Activated CD4-positive, alpha-beta T cell treated with anti-CD3 and anti-CD28 coated beads for 1 hour (primary cell): ENCODE data around the gene ATRNL1.
"Not testable (repeated sequence)": the region's sequence is repeated elsewhere in the genome, so short reads cannot be mapped to it uniquely, and the experiment has no call there.

ENCODE experiments used
- DNase-seq: peaks from one replicate; pipeline ENCODE4 v3.0.0-alpha.2; 2020

The ATRNL1 gene

GRCh38 chr10:115219203-115219602 lies 126.0 kb downstream of the ATRNL1 start:
- DNase-seq, result no peak

DNA sequence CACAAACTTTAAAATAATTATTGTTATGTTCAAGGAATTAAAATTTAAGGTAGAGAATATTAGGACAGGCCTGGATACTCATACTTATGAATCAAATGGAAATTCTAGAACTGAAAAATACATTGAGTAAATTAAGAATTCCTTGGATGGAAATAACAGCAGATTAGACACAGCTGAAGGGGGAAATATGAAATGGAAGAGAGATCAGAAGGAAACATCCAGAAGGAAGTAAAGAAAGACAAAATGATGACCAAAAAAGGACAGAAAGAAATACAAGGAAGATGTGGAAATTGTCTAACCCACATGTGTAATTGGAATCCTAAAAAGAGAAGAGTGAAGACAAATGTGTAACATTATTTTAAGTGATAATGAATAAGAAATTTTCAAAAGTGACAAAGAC lies 128.9 kb downstream of the ATRNL1 start:
- DNase-seq, result no peak

DNA sequence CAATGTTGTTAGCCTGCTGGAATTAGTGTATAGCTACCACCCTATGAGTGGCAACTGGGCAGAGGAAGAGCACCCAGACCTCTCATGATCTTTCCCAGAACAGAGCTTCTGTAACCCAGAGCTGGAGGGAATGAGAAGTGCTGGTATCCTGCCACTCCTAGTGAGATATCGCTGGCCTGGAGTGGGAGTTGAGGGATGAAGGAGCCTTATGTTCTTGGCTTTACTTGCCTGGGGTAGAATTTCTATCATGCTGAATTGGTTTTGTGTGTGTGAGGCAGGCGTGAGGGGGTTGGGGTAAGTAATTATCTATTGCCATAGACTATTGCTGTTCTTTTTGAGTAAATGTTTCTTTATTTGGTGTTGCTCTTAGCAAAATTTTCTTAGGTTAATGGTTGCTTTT lies 146.6 kb downstream of the ATRNL1 start:
- no peak for DNase-seq

- no peak for DNase-seq
These were observed 157.6 kb downstream of the ATRNL1 start for GRCh38 chr10:115250784-115251183.

DNA sequence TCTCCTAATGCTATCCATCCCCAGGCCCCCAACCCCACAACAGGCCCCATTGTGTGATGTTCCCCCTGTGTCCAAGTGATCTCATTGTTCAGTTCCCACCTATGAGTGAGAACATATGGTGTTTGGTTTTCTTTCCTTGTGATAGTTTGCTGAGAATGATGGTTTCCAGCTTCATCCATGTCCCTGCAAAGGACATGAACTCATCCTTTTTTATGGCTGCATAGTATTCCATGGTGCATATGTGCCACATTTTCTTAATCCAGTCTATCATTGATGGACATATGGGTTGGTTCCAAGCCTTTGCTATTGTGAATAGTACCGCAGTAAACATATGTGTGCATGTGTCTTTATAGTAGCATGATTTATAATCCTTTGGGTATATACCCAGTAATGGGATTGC lies 160.6 kb downstream of the ATRNL1 start:
- not testable (repeated sequence) for DNase-seq

- no peak for DNase-seq
These were observed 179.3 kb downstream of the ATRNL1 start for GRCh38 chr10:115272482-115272881.

DNA sequence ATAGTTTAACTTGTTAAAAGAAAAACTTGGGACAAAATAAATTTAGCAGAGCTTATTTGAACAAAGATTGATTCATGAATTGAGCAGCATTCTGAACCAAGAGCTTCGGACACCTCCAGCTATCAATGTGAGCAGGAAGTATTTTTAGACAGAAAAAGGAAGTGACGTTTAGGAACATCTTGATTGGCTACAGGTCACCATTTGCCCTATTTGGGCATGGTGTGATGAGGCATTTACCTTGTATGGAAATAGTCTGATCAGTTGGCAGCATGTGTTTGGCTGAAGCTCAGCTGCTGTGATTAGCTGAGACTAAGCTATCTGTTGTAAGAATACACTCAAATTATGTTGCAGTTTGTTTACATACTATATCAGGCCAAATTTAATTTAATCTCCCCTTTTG lies 185.1 kb downstream of the ATRNL1 start:
- DNase-seq, result no peak

DNA sequence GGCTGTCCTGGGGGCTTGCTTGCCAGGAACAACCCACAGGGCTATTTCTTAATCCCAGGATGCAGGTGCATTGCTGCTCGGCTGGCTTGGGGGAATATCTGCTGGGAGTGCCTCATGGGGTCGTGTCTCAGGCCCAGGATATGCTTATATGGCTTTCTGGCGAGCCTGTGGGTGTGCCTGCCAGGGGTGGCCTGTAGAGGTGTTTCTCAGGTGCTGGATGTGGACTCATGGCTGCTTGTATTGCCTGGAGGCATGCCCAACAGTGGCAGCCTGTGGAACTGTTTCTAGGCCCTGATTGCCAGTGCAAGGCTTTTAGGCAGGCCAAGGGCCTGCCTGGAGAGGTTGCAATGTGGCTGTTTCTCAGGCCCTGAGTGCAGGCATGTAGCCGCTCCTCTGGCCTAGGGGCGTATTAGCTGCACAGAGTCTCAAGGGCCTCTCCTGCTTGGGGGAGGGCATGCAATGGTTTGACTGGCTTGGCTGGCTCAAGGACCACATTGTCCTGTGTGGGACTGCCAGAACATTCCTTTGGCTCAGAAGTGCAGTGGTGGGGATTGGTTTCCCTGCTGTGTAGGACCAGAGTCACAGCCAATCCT lies 202.1 kb downstream of the ATRNL1 start:
- DNase-seq, result no peak

DNA sequence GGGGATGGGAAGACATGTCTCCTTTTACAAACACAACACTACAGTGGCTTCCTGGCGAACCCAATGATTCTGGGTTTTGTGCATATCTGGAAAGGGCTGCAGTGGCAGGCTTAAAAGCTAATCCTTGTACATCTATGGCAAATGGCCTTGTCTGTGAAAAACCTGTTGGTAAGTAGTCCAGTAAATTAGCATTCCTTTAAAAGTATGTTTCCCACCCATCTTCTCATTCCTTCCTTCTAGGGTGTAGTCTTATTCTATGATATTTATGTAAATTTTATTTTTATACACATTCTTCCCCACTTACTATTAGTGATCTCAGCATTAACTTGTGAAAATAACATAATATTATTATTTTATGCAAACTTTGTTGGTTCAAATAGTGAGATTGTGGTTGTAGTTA lies 206.9 kb downstream of the ATRNL1 start:
- DNase-seq, result no peak

GRCh38 chr10:115319669-115320068 lies 226.5 kb downstream of the ATRNL1 start:
- not testable (repeated sequence) for DNase-seq

DNA sequence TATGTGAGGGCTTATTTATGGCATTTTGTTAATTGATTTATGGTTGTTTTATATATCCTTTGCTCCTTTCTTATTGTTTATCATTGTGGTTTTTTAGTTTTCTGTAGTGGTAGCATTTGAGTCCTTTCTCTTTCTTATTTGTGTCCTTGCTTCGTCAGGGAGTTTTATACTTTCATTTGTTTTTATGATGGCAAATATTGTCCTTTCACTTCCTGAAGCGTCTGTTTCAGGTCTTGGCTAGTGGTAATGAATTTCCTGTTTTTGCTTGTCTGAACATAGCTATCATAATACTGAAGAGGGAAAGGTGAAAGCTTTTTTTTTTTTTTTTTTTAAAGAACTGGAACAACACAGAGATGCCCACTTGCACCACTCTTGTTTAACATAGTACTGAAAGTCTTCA lies 228.2 kb downstream of the ATRNL1 start:
- DNase-seq, result no peak

DNA sequence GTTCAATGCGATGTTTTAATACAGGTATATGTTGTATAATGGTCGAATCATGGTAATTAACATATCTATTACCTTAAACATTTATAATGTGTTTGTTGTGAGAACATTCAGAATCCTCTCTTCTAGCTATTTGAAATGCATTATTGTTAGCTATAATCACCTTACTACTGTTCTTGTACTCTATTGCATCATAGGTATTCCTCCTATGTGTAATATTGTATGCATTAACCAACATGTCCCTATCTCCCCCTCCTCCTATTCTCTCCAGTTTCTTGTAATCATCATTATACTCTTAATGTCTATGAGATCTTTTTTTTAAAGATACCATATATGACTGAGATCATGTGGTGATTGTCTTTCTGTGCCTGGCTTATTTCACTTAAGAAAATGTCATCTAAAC lies 235.2 kb downstream of the ATRNL1 start:
- DNase-seq, result no peak

DNA sequence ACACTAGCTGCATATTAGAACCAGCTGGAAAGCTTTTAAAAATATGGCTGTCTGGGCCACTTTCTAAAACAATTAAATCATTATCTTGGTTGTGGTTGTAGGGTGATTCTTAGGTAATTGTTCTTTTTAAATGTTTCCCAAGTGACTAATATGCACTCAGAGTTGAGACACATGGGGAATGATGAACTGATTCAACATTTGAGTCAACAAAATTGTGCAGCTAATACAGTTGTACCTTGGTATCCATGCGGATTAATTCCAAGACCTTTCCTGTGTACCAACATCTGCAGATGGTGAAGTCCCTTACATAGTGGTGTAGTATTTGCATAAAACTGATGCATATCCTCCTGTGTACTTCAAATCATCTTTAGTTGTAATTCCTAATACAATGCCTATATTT lies 242.2 kb downstream of the ATRNL1 start:
- DNase-seq, result no peak

GRCh38 chr10:115355162-115355760 lies 262.1 kb downstream of the ATRNL1 start:
- DNase-seq, result no peak

GRCh38 chr10:115367920-115368319 lies 274.8 kb downstream of the ATRNL1 start:
- DNase-seq, result not testable (repeated sequence)

DNA sequence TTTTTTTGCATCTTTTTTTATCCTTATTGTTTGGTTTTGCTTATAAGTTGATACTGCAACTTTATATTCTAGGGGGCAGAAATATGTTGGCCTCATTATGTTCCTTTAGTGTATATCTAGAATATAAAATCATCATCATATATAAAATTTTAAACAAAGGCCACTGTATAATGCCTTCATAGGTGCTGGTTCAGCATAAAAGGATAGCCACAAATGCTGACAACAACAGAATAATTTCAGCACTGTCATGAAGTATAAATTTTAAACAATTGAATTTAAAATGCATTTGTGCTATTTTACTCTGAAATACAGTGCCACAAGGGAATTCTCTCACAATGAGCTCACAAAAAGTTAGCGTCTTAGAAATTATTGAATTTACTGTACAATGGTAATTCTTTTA lies 285.9 kb downstream of the ATRNL1 start:
- no peak for DNase-seq

DNA sequence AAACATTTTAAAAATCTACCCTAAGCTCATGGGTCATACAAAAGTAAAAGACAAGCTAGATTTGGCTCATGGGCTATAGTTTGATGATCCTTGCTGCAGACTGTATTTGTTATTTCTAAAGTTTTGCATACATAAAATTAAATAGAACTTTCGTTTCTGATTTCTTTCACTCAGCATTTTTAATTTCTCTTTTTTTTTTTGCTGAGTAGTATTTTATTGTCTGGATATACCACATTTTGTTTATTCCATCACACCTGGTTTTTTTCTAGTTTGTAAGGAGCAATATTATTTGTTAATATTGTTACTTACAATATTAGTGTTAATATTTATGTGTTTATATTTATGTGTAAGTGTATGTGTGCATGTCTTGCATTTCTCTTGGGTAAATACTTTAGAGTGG lies 291.5 kb downstream of the ATRNL1 start:
- no peak for DNase-seq

DNA sequence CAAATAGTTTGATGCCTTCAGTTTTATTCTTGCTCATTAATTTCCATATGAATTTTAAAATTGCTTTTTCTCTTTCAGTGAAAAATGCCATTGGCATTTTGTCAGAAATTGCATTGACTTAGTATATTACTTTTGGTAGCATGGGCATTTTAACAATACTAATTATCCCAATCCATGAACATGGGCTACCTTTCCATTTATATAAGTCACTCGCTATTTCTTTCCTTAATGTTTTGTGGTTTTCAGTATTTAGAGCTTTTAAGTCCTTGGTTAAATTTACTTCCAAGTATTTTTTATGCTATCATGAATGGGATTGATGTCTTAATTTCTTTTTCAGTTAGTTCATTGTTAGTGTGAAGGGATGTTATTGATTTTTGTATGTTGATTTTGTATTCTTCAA lies 297.4 kb downstream of the ATRNL1 start:
- no peak for DNase-seq

DNA sequence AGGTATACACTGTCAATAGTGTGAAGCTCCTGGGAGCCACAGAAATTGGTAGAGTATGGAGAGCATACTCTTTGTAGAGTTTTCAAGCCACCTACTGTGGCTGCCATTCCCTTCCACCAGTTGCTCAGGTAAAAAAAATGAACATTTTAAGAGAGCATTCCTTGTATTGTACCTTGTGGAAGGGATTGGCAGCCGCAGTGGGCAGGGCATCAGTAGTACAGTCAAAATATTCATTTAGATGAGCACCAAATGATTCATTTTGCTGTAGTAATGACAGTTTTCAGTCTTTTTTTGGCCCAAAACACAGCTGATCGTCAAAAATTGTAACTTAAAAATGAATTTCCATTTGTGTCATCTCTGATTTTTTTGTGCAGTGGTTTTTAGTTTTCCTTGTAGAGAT lies 304.9 kb downstream of the ATRNL1 start:
- DNase-seq, result no peak

DNA sequence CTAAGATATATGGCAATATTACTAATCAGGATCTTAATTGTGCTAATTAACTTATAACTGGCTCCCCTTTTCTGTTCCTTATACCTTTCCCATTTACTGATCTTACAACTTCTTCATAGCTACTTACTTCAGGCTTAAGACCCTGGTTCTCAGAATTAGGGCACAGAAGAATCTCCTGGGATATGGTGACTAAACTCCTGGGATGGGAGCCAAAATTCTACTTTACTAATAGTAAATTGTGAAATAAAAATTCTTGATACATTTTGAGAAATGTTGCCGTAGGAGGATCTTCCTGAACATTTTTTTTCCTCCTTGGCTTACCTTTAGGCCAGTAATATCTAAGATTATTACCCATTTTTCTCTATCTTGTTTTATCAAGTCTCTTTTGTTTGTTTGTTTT lies 309.5 kb downstream of the ATRNL1 start:
- no peak for DNase-seq

- not testable (repeated sequence) for DNase-seq
These were observed 312.7 kb downstream of the ATRNL1 start for GRCh38 chr10:115405838-115406237.

GRCh38 chr10:115409347-115409746 lies 316.2 kb downstream of the ATRNL1 start:
- DNase-seq, result no peak

DNA sequence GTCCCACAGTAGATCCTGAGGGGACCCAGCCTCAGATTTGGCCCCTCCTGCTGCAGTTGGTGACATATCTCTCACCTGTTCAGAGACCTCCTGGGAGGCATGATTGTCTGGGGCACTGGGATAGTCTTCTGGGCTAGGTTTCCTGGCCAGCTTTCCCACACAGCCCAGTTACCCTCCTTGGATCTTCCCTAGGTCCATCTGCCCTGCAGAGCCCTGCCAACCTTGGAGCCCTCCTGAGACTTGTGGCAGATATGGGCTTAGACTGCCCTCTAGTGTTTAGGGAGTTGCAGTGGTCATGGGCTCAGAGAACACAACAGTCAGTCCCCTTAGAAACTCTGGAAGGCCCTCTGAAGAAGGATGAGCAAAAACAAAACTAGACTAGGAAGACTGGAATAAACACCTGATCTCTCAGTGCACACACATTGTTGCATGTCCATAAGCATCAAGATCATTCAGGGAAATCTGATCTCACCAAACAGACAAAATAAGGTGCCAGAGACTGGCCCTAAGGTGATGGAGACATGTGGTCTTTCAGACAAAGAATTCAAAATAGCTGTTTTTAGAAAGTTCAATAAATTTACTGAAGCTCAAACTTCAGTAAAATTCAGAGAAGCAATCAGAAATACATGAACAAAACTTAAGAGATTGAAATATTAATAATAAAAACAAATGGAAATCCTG lies 324.6 kb downstream of the ATRNL1 start:
- no peak for DNase-seq

DNA sequence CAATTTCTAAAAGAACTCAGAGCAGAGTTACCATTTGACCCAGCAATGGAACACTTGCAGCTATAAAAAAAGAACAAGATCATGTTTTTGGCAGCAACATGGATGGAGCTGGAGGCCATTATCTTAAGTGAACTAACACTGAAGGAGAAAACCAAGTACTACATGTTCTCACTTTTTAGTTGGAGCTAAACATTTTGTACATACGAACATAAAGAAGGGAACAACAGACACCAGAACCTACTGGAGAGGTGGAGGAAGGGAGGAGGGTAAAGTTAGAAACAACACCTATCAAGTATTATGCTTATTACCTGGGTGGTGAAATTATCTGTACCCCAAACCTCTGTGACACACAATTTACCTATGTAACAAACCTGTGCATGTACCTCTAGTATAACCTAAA lies 329.5 kb downstream of the ATRNL1 start:
- DNase-seq, result no peak

DNA sequence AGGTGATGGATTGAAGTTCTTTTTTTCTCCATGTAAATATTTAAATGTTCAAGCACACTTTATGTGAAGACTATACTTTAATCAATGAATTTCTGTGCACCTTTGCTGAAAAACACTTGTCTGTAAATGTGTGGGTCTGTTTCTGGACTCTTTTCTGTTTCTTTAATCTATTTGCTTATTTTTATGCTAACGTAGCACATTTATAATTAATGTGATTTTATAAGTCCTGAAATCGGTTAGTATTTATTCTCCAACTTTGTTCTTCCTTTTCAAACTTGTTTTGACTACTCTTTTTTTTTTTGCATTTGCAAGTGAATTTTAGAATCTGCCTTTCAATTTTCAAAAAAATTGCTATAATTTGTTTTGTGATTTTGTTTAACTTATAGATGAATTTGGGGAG lies 334.4 kb downstream of the ATRNL1 start:
- DNase-seq, result no peak
